ENCODE data around the gene PDZD4. TPM values are rescaled to one million over a fixed set of nuclear protein-coding genes. Genes with fewer than 3 reads are reported as not detected.

The PDZD4 gene
- polyA plus RNA-seq, 3 donors: 0.11 TPM; not detected in 2

DNA sequence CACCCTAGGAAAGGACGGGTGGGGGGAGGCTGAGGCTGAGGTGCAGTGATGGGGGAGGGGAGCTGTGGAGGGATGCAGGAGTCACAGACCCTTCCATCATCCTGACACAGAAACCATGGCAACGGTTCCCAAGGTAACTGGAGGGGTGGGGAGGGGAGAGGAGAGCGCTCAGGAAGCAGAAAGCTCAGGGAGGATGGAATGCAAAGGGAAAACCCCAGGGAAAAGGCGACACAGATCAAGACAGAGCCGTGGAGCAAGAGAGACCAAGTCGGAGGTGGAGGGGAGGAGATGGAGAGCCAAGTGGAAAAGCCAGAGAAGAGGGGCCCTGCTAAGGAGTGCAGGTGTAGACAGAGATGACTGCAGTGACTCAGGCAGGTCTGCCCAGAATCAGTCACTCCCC is 41.1 kb upstream of the PDZD4 start:
- DNase-seq: no peak
- H3K27ac Mint-ChIP-seq: no peak overlapping the region
- H3K4me1 ChIP-seq (ENCODE audit: control insufficient read depth in 1 of 2, insufficient read depth in 2 of 2, low read length in 2 of 2): no peaks in the 10 kb centered on the region
- intact Hi-C loops (cut with micrococcal nuclease): no loop called here
- H3K27me3 Mint-ChIP-seq (ENCODE audit: low read depth in 3 of 3): peaks cover 12 to 47% (median 33%) of the 10 kb centered on the region in 3 donors
- H3K27me3 ChIP-seq (ENCODE audit: control insufficient read depth in 2 of 2, insufficient read depth in 2 of 2, low read length in 2 of 2): no peaks in the 10 kb centered on the region
- H3K4me3 Mint-ChIP-seq: no peak overlapping the region
- no peaks in the 10 kb centered on the region for H4K20me1 ChIP-seq (ENCODE audit: insufficient read depth, low read length)
- H3K9ac ChIP-seq (ENCODE audit: insufficient read depth, low read length, poor library complexity, severe bottlenecking): no peak overlapping the region
- no peak overlapping the region for H3K27ac ChIP-seq (ENCODE audit: low read depth in 1 of 2, low read length in 2 of 2)
- peaks cover 0 to 7% (median 0%) of the 10 kb centered on the region in 7 donors for H3K9me3 Mint-ChIP-seq
- H3K79me2 ChIP-seq (ENCODE audit: insufficient read depth, low read length): no peaks in the 10 kb centered on the region
- H2AFZ ChIP-seq (ENCODE audit: insufficient read depth, low read depth, low read length, poor library complexity, severe bottlenecking): no peak overlapping the region
- TF ChIP-seq, protein P1, sequence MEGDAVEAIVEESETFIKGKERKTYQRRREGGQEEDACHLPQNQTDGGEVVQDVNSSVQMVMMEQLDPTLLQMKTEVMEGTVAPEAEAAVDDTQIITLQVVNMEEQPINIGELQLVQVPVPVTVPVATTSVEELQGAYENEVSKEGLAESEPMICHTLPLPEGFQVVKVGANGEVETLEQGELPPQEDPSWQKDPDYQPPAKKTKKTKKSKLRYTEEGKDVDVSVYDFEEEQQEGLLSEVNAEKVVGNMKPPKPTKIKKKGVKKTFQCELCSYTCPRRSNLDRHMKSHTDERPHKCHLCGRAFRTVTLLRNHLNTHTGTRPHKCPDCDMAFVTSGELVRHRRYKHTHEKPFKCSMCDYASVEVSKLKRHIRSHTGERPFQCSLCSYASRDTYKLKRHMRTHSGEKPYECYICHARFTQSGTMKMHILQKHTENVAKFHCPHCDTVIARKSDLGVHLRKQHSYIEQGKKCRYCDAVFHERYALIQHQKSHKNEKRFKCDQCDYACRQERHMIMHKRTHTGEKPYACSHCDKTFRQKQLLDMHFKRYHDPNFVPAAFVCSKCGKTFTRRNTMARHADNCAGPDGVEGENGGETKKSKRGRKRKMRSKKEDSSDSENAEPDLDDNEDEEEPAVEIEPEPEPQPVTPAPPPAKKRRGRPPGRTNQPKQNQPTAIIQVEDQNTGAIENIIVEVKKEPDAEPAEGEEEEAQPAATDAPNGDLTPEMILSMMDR (IDR thresholded peaks at IDR 0.05): no peak
- H3K9me3 ChIP-seq (replicated peaks in 1 of 2; ENCODE audit: control insufficient read depth in 1 of 2, insufficient read depth in 1 of 2, low read length in 2 of 2): no peaks in the 10 kb centered on the region
- no peaks in the 10 kb centered on the region for H3K36me3 ChIP-seq (replicated peaks in 1 of 2; ENCODE audit: control insufficient read depth in 1 of 2, insufficient read depth in 2 of 2, low read length in 2 of 2)
- no peaks in the 10 kb centered on the region for H3K4me1 Mint-ChIP-seq
- H3K4me3 ChIP-seq (replicated peaks in 1 of 3; ENCODE audit: low read depth in 2 of 3, low read length in 3 of 3): no peak overlapping the region
- no CpG with 5 or more reads among the region's 6 CpGs for WGBS (ENCODE audit: insufficient coverage)
- no peaks in the 10 kb centered on the region for H3K36me3 Mint-ChIP-seq
- no peak overlapping the region for H3K4me2 ChIP-seq (replicated peaks; ENCODE audit: extremely low read depth, low read length, poor library complexity, severe bottlenecking)

DNA sequence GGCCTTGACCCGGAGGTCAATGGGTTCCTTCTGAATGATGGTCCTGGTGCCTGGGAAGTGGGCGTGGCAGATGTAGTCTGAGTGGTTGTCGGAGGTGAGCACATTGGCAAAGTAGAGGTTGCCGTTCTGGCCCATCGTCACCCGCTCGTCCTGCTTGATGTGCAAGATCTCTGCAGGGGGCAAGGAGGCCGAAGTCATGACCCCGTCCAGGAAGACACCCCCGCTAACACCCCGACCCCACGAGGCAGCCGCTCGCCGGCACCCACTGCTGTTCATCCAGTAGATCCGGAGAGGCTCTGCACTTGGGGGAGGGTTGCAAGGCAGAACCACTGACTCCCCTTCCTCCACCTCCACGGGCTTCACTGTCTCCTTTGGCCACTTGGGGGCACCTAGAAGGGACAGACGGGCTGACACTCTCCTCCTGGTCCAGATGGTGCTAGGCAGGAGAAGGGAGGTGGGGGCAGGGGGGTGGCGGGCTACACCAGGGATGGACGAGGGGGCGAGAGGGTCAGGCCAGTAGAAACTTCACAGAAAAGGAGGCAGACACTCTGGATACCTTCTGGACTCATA is 40.5 kb upstream of the PDZD4 start:
- no peak overlapping the region for H3K27ac Mint-ChIP-seq
- intact Hi-C loops (cut with micrococcal nuclease): no loop called here
- H3K9me3 ChIP-seq (replicated peaks in 1 of 2; ENCODE audit: control insufficient read depth in 1 of 2, insufficient read depth in 1 of 2, low read length in 2 of 2): no peaks in the 10 kb centered on the region
- no peak overlapping the region for H3K4me2 ChIP-seq (replicated peaks; ENCODE audit: extremely low read depth, low read length, poor library complexity, severe bottlenecking)
- H3K27me3 Mint-ChIP-seq (ENCODE audit: low read depth in 3 of 3): peaks cover 9 to 45% (median 28%) of the 10 kb centered on the region in 3 donors
- TF ChIP-seq, protein P1 (IDR thresholded peaks at IDR 0.05): no peak
- H3K9ac ChIP-seq (ENCODE audit: insufficient read depth, low read length, poor library complexity, severe bottlenecking): no peak overlapping the region
- no peaks in the 10 kb centered on the region for H3K36me3 ChIP-seq (replicated peaks in 1 of 2; ENCODE audit: control insufficient read depth in 1 of 2, insufficient read depth in 2 of 2, low read length in 2 of 2)
- no peaks in the 10 kb centered on the region for H3K4me1 ChIP-seq (ENCODE audit: control insufficient read depth in 1 of 2, insufficient read depth in 2 of 2, low read length in 2 of 2)
- no peak overlapping the region for H3K27ac ChIP-seq (ENCODE audit: low read depth in 1 of 2, low read length in 2 of 2)
- H3K4me3 Mint-ChIP-seq: no peak overlapping the region
- no peaks in the 10 kb centered on the region for H3K36me3 Mint-ChIP-seq
- no peaks in the 10 kb centered on the region for H3K4me1 Mint-ChIP-seq
- DNase-seq: no peak
- peaks cover 0 to 9% (median 0%) of the 10 kb centered on the region in 7 donors for H3K9me3 Mint-ChIP-seq
- WGBS (ENCODE audit: insufficient coverage): no CpG with 5 or more reads among the region's 21 CpGs
- no peak overlapping the region for H3K4me3 ChIP-seq (replicated peaks in 1 of 3; ENCODE audit: low read depth in 2 of 3, low read length in 3 of 3)
- H4K20me1 ChIP-seq (ENCODE audit: insufficient read depth, low read length): no peaks in the 10 kb centered on the region
- no peaks in the 10 kb centered on the region for H3K27me3 ChIP-seq (ENCODE audit: control insufficient read depth in 2 of 2, insufficient read depth in 2 of 2, low read length in 2 of 2)
- H3K79me2 ChIP-seq (ENCODE audit: insufficient read depth, low read length): no peaks in the 10 kb centered on the region
- no peak overlapping the region for H2AFZ ChIP-seq (ENCODE audit: insufficient read depth, low read depth, low read length, poor library complexity, severe bottlenecking)
